Measurements from ENCODE around the gene PLXNA3.

The PLXNA3 gene

GRCh38 chrX:154435171-154435733 lies 22.8 kb upstream of the PLXNA3 start:
- no peak overlapping the region for H3K4me3 ChIP-seq (ENCODE audit: low read length)
- no peak for DNase-seq (ENCODE audit: low read depth)
- no peak for TF ChIP-seq CTCF (IDR thresholded peaks at IDR 0.05; ENCODE audit: insufficient read depth, low read depth, low read length, missing control alignments)

- TF ChIP-seq CTCF (IDR thresholded peaks at IDR 0.05; ENCODE audit: insufficient read depth, low read depth, low read length, missing control alignments), result no peak
- peak; percentile 27 for DNase-seq (ENCODE audit: low read depth)
- peak overlapping the region; percentile 22 for H3K4me3 ChIP-seq (ENCODE audit: low read length)
These were observed 21.6 kb upstream of the PLXNA3 start for GRCh38 chrX:154436374-154436982.

GRCh38 chrX:154436983-154437752 lies 20.9 kb upstream of the PLXNA3 start, which contains the start of gene GDI1:
Gene GDI1, plus strand, starts transcription at chrX:154437154. Its CDS starts 101 bp downstream, at chrX:154437255.
- TF ChIP-seq CTCF (IDR thresholded peaks at IDR 0.05; ENCODE audit: insufficient read depth, low read depth, low read length, missing control alignments), result no peak
- H3K4me3 ChIP-seq (ENCODE audit: low read length), result peak within 1 kb of the TSS; percentile 57
- DNase-seq (ENCODE audit: low read depth), result peak; percentile 43

GRCh38 chrX:154437971-154438893 lies 19.8 kb upstream of the PLXNA3 start:
- peak overlapping the region; percentile 57 for H3K4me3 ChIP-seq (ENCODE audit: low read length)
- no peak for DNase-seq (ENCODE audit: low read depth)
- no peak for TF ChIP-seq CTCF (IDR thresholded peaks at IDR 0.05; ENCODE audit: insufficient read depth, low read depth, low read length, missing control alignments)

GRCh38 chrX:154439841-154440240 lies 18.2 kb upstream of the PLXNA3 start:
- DNase-seq (ENCODE audit: low read depth), result no peak
- TF ChIP-seq CTCF (IDR thresholded peaks at IDR 0.05; ENCODE audit: insufficient read depth, low read depth, low read length, missing control alignments), result no peak
- no peak overlapping the region for H3K4me3 ChIP-seq (ENCODE audit: low read length)

GRCh38 chrX:154440623-154441357 lies 17.3 kb upstream of the PLXNA3 start:
- H3K4me3 ChIP-seq (ENCODE audit: low read length), result no peak overlapping the region
- TF ChIP-seq CTCF (IDR thresholded peaks at IDR 0.05; ENCODE audit: insufficient read depth, low read depth, low read length, missing control alignments), result no peak
- no peak for DNase-seq (ENCODE audit: low read depth)

Measured in epithelial cell of esophagus (primary cell).